Stomach (tissue), 4 donors: ENCODE data around the gene CEP350.

Experiments
- CTCF ChIP-seq, 7 experiments: fragments of 450-650 bp in 4 of 7; fragments of 200-600 bp in 3 of 7; sonication (generic) in 3 of 7; IDR thresholded peaks; one replicate each; pipeline ENCODE4 v1.5.1; 2016 to 2019; ENCODE audit warnings: antibody characterized with exemption in 7 of 7, control low read depth in 2 of 7, mild to moderate bottlenecking in 1 of 7
- POLR2A ChIP-seq, 4 donors: fragments of 450-650 bp; IDR thresholded peaks; one replicate each; pipeline ENCODE4 v1.6.1; 2016; ENCODE audit warnings: antibody characterized with exemption in 4 of 4, control low read depth in 2 of 4, mild to moderate bottlenecking in 1 of 4, moderate library complexity in 1 of 4

DNA sequence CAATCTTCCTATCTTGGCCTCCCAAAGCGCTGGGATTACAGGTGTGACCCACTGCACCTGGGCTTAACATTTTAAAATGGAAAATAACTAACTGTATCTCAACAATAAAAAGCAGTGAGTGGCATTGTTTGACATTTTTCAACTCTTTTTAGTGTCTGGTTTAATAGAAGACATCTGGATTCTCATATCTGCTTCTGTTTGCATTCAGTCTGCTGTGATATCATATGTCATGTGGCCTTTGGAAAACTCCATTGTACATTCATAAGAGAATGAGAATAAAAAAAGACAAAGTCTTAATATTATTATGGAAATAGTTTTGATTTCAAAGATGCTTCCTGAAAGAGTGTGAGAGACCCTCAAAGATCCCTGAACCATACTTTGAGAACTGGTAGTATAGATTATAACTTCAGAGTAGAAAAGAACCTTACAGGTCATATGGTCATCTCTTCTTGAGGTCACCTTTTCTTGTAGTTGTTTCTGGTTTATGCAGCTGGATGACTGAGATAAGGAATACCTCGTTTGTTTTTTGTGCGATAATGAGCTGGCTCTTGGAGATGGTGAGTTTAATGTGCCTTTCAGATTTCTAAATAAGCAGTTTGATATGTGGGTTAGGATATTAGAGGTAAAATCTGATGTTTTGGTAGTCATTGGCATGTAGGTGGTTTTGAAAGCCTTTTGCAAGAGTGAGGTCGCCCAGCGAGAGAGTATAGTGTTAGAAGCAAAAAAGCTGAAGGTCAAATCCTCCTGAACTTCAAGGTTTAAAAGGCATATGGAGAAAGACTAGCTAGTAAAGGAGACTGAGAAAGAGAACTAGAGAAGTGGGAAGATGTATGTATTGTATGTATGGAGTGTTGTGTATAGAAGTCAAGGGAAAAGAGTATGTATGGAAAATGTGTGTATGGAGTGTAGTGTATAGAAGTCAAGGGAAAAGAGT is 17.2 kb downstream of the CEP350 start:
- TF ChIP-seq CTCF (IDR thresholded peaks at IDR 0.05) (no peak), POLR2A (IDR thresholded peaks at IDR 0.05) (no peak)
